H1 (cell line): ENCODE data around the gene PRKCH. TPM values are rescaled to one million over a fixed set of nuclear protein-coding genes. Genes with fewer than 3 reads are reported as not detected.

ENCODE experiments used
- CREB1 ChIP-seq: IDR thresholded peaks from 2 replicates; pipeline ENCODE4 v1.6.1; 2012; ENCODE audit warnings: inconsistent platforms
- HDAC2 ChIP-seq, 2 experiments: fragments of 300-600 bp in 1 of 2; sonication (generic) in 1 of 2; IDR thresholded peaks; 2 replicates each; pipeline ENCODE4 v1.6.1; 2011 to 2012; ENCODE audit warnings: low read depth in 2 of 2, low read length in 2 of 2, mild to moderate bottlenecking in 2 of 2, moderate library complexity in 2 of 2, borderline replicate concordance in 1 of 2, inconsistent platforms in 1 of 2
- NANOG ChIP-seq: IDR thresholded peaks from 2 replicates; pipeline ENCODE4 v1.6.1; 2011; ENCODE audit warnings: low read length, low read depth, mild to moderate bottlenecking, inconsistent platforms; ENCODE audit not compliant: insufficient read depth, poor library complexity, severe bottlenecking
- RAD21 ChIP-seq, 2 experiments: IDR thresholded peaks in 1 of 2; conservative IDR thresholded peaks in 1 of 2; 2 replicates each; pipeline ENCODE4 v1.6.1; 2011; ENCODE audit warnings: low read depth in 2 of 2, low read length in 2 of 2, improper control_type of control experiment in 1 of 2, inconsistent platforms in 1 of 2, mild to moderate bottlenecking in 1 of 2, moderate library complexity in 1 of 2
- SP2 ChIP-seq: IDR thresholded peaks from 2 replicates; pipeline ENCODE4 v1.6.1; 2012; ENCODE audit warnings: mild to moderate bottlenecking, low read length, inconsistent platforms
- SP4 ChIP-seq: IDR thresholded peaks from 2 replicates; pipeline ENCODE4 v1.6.1; 2012; ENCODE audit warnings: low read length, inconsistent platforms
- polyA plus RNA-seq, 7 experiments: library from polyadenylated mRNA; depleted of rRNA in 3 of 7; stranded (reverse) in 5 of 7; unstranded in 2 of 7; fragments of >200 nt in 5 of 7; fragments of 200-250 nt in 2 of 7; gene quantifications; 1 replicate in 5 of 7; 2 replicates in 1 of 7; 4 replicates in 1 of 7; pipeline versions ENCODE4 v1.2.1 to v1.2.3, GENCODE V29; 2011 to 2013; ENCODE audit warnings: missing spikeins in 2 of 7, mixed read lengths in 2 of 7
- total RNA-seq: library from RNA; stranded (reverse); fragmentation: NEBNext Ultra II Directional; extraction: Animal tissue kit (Norgen Biotek cat#: 25700); gene quantifications from 2 replicates; pipeline ENCODE4 v1.2.1, GENCODE V29; 2021

PRKCH gene
- total and polyA plus RNA-seq, 2 of the 8 experiments (the other 6 are each of a cell fraction or from before 2014, with no cell fraction given) = 6.4 to 7.0 TPM

- TF ChIP-seq NANOG (no peak), SP4 (no peak), SP2 (no peak), HDAC2 (IDR thresholded peaks at IDR 0.05; ENCODE audit: borderline replicate concordance in 1 of 2, low read depth in 2 of 2, low read length in 2 of 2) (no peak), CREB1 (no peak), RAD21 (IDR thresholded peaks at IDR 0.05 in 1 of 2, conservative IDR thresholded peaks at IDR 0.05 in 1 of 2; ENCODE audit: low read depth in 2 of 2, low read length in 2 of 2) (no peak)
Measured at GRCh38 chr14:61421212-61421923, 100.0 kb downstream of the PRKCH start (continued).
